Stimulated activated CD8-positive, alpha-beta memory T cell treated with anti-CD3 and anti-CD28 coated beads, Interleukin-12 subunit alpha, Interleukin-12 subunit beta, amount 100 ng/mL, for 24 hours (primary cell): ENCODE measurements around the gene SRP72.

Experiments
- DNase-seq: peaks from one replicate; pipeline ENCODE4 v3.0.0-alpha.2; 2020; ENCODE audit errors: extremely low read depth

The SRP72 gene

GRCh38 chr4:56544573-56545131, 77.2 kb downstream of the SRP72 start:
- peak; percentile 66 for DNase-seq

DNA sequence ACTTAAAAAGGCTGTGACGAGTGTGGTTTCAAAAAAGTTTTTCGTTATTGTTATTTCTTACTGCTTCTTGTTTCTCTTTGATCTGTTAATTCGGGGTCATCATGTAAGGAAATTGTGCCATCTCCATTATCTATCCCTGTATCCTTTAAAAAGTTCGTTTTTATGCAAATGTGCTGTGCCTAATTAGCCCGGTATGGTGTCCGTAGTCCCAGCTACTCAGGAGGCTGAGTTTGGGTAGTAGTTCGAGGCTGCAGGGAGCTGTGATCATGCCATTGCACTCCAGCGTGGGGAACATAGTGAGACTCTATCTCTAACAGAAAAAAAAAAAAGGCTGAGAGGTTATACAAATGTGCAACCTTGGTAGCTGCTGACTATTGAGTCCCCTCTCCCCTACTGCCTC, 83.2 kb downstream of the SRP72 start:
- DNase-seq = no peak

GRCh38 chr4:56551516-56551915, 84.1 kb downstream of the SRP72 start:
- DNase-seq = no peak

DNA sequence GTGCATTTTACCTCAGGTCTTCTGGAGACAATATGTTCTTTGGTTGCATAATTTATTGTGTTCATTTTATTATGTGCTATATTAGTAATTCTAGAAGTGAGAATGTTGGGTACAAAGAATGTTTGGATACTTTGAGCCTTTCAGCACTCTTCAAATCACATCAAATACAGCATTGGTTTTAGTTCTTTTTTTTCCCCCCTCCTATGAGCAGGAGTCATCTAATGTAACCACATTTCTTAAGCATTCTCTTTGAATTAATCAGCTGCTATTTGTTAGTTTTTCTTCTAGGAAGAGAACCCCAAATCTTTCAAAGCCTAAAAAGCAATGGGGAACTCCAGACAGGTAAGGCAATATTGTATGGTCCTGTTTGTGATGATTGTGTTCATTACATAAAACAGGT, 84.9 kb downstream of the SRP72 start:
- no peak for DNase-seq
